ENCODE measurements around the gene SPRY1. TPM values are rescaled to one million over a fixed set of nuclear protein-coding genes. Genes with fewer than 3 reads are reported as not detected.

SPRY1 gene
- total RNA-seq, 1 experiment from 2014 or later, result 4.8 TPM

GRCh38 chr4:123346951-123347350, 49.6 kb upstream of the SPRY1 start:
- no peaks in the 10 kb centered on the region for H4K20me1 ChIP-seq (ENCODE audit: insufficient read depth)
- no peaks in the 10 kb centered on the region for H3K79me2 ChIP-seq (ENCODE audit: insufficient read depth, low read length)
- H3K9ac ChIP-seq (ENCODE audit: low read length), result no peak overlapping the region
- intact Hi-C loops (cut with micrococcal nuclease), result no loop called here
- H3K4me1 ChIP-seq (ENCODE audit: control insufficient read depth in 1 of 2, insufficient read depth in 2 of 2, low read length in 2 of 2), result no peaks in the 10 kb centered on the region
- H3K4me2 ChIP-seq (ENCODE audit: low read length), result no peak overlapping the region
- ChIA-PET RAD21 (ENCODE audit: low non-redundant PET in 1 of 2, low total read pairs in 2 of 2, uncharacterized antibody in 2 of 2, unreplicated experiment in 2 of 2) (no interaction called here), POLR2A (no interaction called here), CTCF (interaction anchor here (1.4 kb wide), 1 partner anchor 13 kb away, joined by 3 read pairs; no protein-coding TSS in a partner anchor)
- H3K27me3 ChIP-seq (ENCODE audit: insufficient read depth, low read length), result no peaks in the 10 kb centered on the region
- ATAC-seq (no peak), DNase-seq (ENCODE audit: low read depth, low spot score) (no peak)
- no peak overlapping the region for H3K4me3 ChIP-seq (replicated peaks in 1 of 2; ENCODE audit: low read depth in 1 of 2, low read length in 2 of 2)
- H3K36me3 ChIP-seq (ENCODE audit: control insufficient read depth in 1 of 2, insufficient read depth in 2 of 2, low read length in 2 of 2), result no peaks in the 10 kb centered on the region
- no peak overlapping the region for H3K27ac ChIP-seq (ENCODE audit: low read depth, low read length)
- TF ChIP-seq ZBTB33 (IDR thresholded peaks at IDR 0.05; ENCODE audit: extremely low read depth, insufficient replicate concordance, low read length), result no peak
- no peak for TF ChIP-seq REST (IDR thresholded peaks at IDR 0.05; ENCODE audit: low read depth)
- TF ChIP-seq ATF3 (IDR thresholded peaks at IDR 0.05), result no peak
- TF ChIP-seq FOSL1 (IDR thresholded peaks at IDR 0.05; ENCODE audit: low read depth), result no peak
- TF ChIP-seq JUND (IDR thresholded peaks at IDR 0.05), result no peak
- no peak for TF ChIP-seq SP1 (IDR thresholded peaks at IDR 0.05; ENCODE audit: low read depth)
- TF ChIP-seq CBX3 (IDR thresholded peaks at IDR 0.05; ENCODE audit: low read depth), result no peak
- TF ChIP-seq CEBPB (IDR thresholded peaks at IDR 0.05; ENCODE audit: low read depth), result no peak
- no peak for TF ChIP-seq ZFX (IDR thresholded peaks at IDR 0.05)
- no peak for TF ChIP-seq ZNF274 (IDR thresholded peaks at IDR 0.05; ENCODE audit: low read depth, low read length)
- no peak for TF ChIP-seq ELF1 (IDR thresholded peaks at IDR 0.05; ENCODE audit: borderline replicate concordance, low read depth)
- no peaks in the 10 kb centered on the region for H3K9me2 ChIP-seq (ENCODE audit: insufficient read depth)
- H2AFZ ChIP-seq (ENCODE audit: low read depth, low read length, poor library complexity, severe bottlenecking), result no peak overlapping the region
- H3K9me3 ChIP-seq (ENCODE audit: control insufficient read depth in 1 of 2, insufficient read depth in 1 of 2, low read depth in 1 of 2, low read length in 2 of 2), result no peaks in the 10 kb centered on the region
- no TSS peak for BruUV-seq (replicated peaks)
